ENCODE measurements around the gene LRRC23. TPM values are rescaled to one million over a fixed set of nuclear protein-coding genes. Genes with fewer than 3 reads are reported as not detected.

Gene LRRC23
- total and polyA plus RNA-seq, 2 donors (not counting 1 experiment from before 2014, with no cell fraction given) = 5.3 to 14.4 TPM

- no peak overlapping the region for H3K4me2 ChIP-seq (replicated peaks; ENCODE audit: low read depth, low read length, poor library complexity, severe bottlenecking)
- Mint-ChIP-seq H3K4me1 (peaks cover 39% of the 10 kb centered on the region), H3K4me3 (no peak overlapping the region), H3K27ac (no peak overlapping the region), H3K9me3 (ENCODE audit: insufficient read depth) (no peaks in the 10 kb centered on the region), H3K27me3 (no peaks in the 10 kb centered on the region)
- ChIA-PET CTCF (interaction anchor here (1.3 kb wide), 1 partner anchor 10 kb away, joined by 3 read pairs; no protein-coding TSS in a partner anchor), POLR2A (interaction anchor here (0.5 kb wide), 1 partner anchor 213 kb away, joined by 4 read pairs; no protein-coding TSS in a partner anchor)
- no peak overlapping the region for H3K27ac ChIP-seq (ENCODE audit: low read length in 2 of 2)
- intact Hi-C loops (cut with micrococcal nuclease) = no loop called here
- no peak overlapping the region for H2AFZ ChIP-seq (ENCODE audit: insufficient read depth, low read depth, low read length, poor library complexity, severe bottlenecking)
- H4K20me1 ChIP-seq (ENCODE audit: control insufficient read depth, insufficient read depth, low read length, poor library complexity, severe bottlenecking) = no peaks in the 10 kb centered on the region
- WGBS (ENCODE audit: insufficient coverage) = 88% methylated on average over 11 of the region's 14 CpGs
- DNase-seq (no peak), ATAC-seq (ENCODE audit: low read depth) (no peak)
- peaks cover 0 to 4% of the 10 kb centered on the region in 2 experiments for H3K36me3 ChIP-seq (replicated peaks in 1 of 2; ENCODE audit: control extremely low read depth in 1 of 2, control insufficient read depth in 1 of 2, extremely low read depth in 1 of 2, insufficient read depth in 2 of 2, low read length in 1 of 2)
- no peak for TF ChIP-seq EZH2 (IDR thresholded peaks at IDR 0.05; ENCODE audit: borderline replicate concordance, insufficient read depth, low read depth, low read length, poor library complexity, severe bottlenecking)
- TF ChIP-seq CTCF (IDR thresholded peaks at IDR 0.05) = no peak
- no peak overlapping the region for H3K4me3 ChIP-seq (ENCODE audit: control extremely low read depth in 1 of 5, extremely low read depth in 1 of 5, insufficient read depth in 1 of 5, low read depth in 2 of 5, low read length in 4 of 5)
- peaks cover 24 to 35% of the 10 kb centered on the region in 2 donors for H3K4me1 ChIP-seq (ENCODE audit: control insufficient read depth in 2 of 2, insufficient read depth in 2 of 2, low read length in 2 of 2)
- H3K27me3 ChIP-seq (replicated peaks in 1 of 4; ENCODE audit: control extremely low read depth in 1 of 4, control insufficient read depth in 3 of 4, insufficient read depth in 4 of 4, low read length in 3 of 4) = peaks cover 0 to 10% (median 1%) of the 10 kb centered on the region in 4 experiments
- peaks cover 0 to 3% (median 0%) of the 10 kb centered on the region in 3 donors for H3K9me3 ChIP-seq (ENCODE audit: control extremely low read depth in 1 of 3, control insufficient read depth in 2 of 3, insufficient read depth in 1 of 3, low read length in 2 of 3)
- H3K79me2 ChIP-seq (ENCODE audit: control insufficient read depth, insufficient read depth, low read length) = no peaks in the 10 kb centered on the region
- no peak overlapping the region for H3K9ac ChIP-seq (ENCODE audit: low read length)
These were observed 13.0 kb downstream of the LRRC23 start for GRCh38 chr12:6917491-6918231.

- Histone ChIP-seq H3K79me2 (ENCODE audit: control insufficient read depth, insufficient read depth, low read length) (peaks cover under 1% of the 10 kb centered on the region), H3K4me1 (ENCODE audit: control insufficient read depth in 2 of 2, insufficient read depth in 2 of 2, low read length in 2 of 2) (peaks cover 37 to 46% of the 10 kb centered on the region in 2 donors), H3K9me3 (ENCODE audit: control extremely low read depth in 1 of 3, control insufficient read depth in 2 of 3, insufficient read depth in 1 of 3, low read length in 2 of 3) (peaks cover 0 to 3% (median 0%) of the 10 kb centered on the region in 3 donors), H3K27me3 (replicated peaks in 1 of 4; ENCODE audit: control extremely low read depth in 1 of 4, control insufficient read depth in 3 of 4, insufficient read depth in 4 of 4, low read length in 3 of 4) (peaks cover 0 to 7% (median 0%) of the 10 kb centered on the region in 4 experiments), H3K4me3 (ENCODE audit: control extremely low read depth in 1 of 5, extremely low read depth in 1 of 5, insufficient read depth in 1 of 5, low read depth in 2 of 5, low read length in 4 of 5) (no peak overlapping the region), H3K27ac (ENCODE audit: low read length in 2 of 2) (no peak overlapping the region), H2AFZ (ENCODE audit: insufficient read depth, low read depth, low read length, poor library complexity, severe bottlenecking) (no peak overlapping the region), H3K4me2 (replicated peaks; ENCODE audit: low read depth, low read length, poor library complexity, severe bottlenecking) (no peak overlapping the region), H3K36me3 (replicated peaks in 1 of 2; ENCODE audit: control extremely low read depth in 1 of 2, control insufficient read depth in 1 of 2, extremely low read depth in 1 of 2, insufficient read depth in 2 of 2, low read length in 1 of 2) (peaks cover 0 to 4% of the 10 kb centered on the region in 2 experiments), H3K9ac (ENCODE audit: low read length) (no peak overlapping the region), H4K20me1 (ENCODE audit: control insufficient read depth, insufficient read depth, low read length, poor library complexity, severe bottlenecking) (no peaks in the 10 kb centered on the region)
- Mint-ChIP-seq H3K27ac (peak overlapping the region; percentile 59), H3K9me3 (ENCODE audit: insufficient read depth) (no peaks in the 10 kb centered on the region), H3K4me3 (no peak overlapping the region), H3K27me3 (no peaks in the 10 kb centered on the region), H3K4me1 (peaks cover 44% of the 10 kb centered on the region)
- POLR2A ChIA-PET = interaction anchor here (0.6 kb wide), 1 partner anchor 17 kb away, joined by 5 read pairs; no protein-coding TSS in a partner anchor
- TF ChIP-seq CTCF (IDR thresholded peaks at IDR 0.05) = no peak
- no peak for TF ChIP-seq EZH2 (IDR thresholded peaks at IDR 0.05; ENCODE audit: borderline replicate concordance, insufficient read depth, low read depth, low read length, poor library complexity, severe bottlenecking)
- ATAC-seq (ENCODE audit: low read depth) = no peak
- no peak for DNase-seq
- intact Hi-C loops (cut with micrococcal nuclease) = no loop called here
- CTCF ChIA-PET = interaction anchor here (1.1 kb wide), 1 partner anchor 45 kb away, joined by 4 read pairs; no protein-coding TSS in a partner anchor
- 79% methylated on average over 7 of the region's 7 CpGs for WGBS (ENCODE audit: insufficient coverage)
These were observed 15.0 kb downstream of the LRRC23 start for GRCh38 chr12:6919588-6919987.

All from B cell (primary cell).